Skin epidermis (tissue), 12 donors: ENCODE data around the gene COL23A1.

Experiments used
- H3K27ac ChIP-seq, 21 experiments: fragments of 200-600 bp; sonication (generic) in 11 of 21; one replicate each; pipeline ENCODE4 v1.5.0; 2020; ENCODE audit warnings: mild to moderate bottlenecking in 3 of 21, inconsistent platforms in 2 of 21, moderate library complexity in 2 of 21
- H3K4me3 ChIP-seq, 7 experiments: fragments of 200-600 bp; sonication (generic) in 2 of 7; one replicate each; pipeline ENCODE4 v1.5.0; 2020; ENCODE audit warnings: inconsistent platforms in 2 of 7, mild to moderate bottlenecking in 2 of 7, moderate library complexity in 1 of 7

COL23A1 gene

GRCh38 chr5:178341851-178342140, 248.4 kb downstream of the COL23A1 start:
- no peak overlapping the region for H3K27ac ChIP-seq
- no peak overlapping the region for H3K4me3 ChIP-seq

- Histone ChIP-seq H3K4me3 (no peak overlapping the region), H3K27ac (no peak overlapping the region)
Observed at GRCh38 chr5:178341091-178341850, 248.9 kb downstream of the COL23A1 start.

DNA sequence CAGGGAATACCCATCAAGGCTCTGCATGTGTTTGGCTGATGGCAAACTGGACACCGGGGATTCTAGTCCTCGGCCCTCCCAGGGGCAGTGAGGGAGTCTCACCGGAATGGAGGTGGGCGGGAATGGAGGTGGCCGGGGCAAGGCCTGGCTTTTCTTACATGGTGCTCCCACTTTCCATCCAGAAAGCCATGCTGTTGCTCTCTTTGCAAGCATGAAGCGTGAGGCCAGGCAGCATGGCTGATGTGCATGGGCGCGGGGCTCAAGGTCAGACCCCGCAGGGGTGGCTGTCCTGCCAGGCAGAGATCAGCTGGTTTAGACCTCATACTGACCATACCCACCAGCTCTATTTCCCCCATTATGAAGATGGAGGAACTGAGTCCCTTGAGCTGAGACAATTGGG, 249.6 kb downstream of the COL23A1 start:
- no peak overlapping the region for H3K27ac ChIP-seq
- H3K4me3 ChIP-seq = no peak overlapping the region

DNA sequence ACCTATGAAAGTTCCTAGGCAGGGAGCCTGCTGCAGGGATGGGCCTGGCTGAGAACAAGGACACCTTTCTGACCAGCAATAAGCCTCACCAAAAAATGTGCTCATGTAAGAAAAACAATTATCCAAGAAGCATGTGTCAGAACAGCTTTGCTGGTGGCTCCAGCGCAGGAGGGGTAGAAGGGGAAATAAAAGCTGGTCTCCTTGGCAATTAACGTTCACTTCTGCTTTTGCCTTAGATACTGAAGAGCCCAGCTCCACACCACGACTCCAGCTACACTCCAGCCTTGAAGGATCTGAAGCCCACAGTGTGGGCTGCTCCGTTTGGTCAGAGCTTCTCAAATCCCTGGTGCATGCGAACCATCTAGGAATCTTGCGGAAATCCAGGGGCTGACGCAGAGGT, 250.0 kb downstream of the COL23A1 start:
- no peak overlapping the region for H3K27ac ChIP-seq
- no peak overlapping the region for H3K4me3 ChIP-seq

DNA sequence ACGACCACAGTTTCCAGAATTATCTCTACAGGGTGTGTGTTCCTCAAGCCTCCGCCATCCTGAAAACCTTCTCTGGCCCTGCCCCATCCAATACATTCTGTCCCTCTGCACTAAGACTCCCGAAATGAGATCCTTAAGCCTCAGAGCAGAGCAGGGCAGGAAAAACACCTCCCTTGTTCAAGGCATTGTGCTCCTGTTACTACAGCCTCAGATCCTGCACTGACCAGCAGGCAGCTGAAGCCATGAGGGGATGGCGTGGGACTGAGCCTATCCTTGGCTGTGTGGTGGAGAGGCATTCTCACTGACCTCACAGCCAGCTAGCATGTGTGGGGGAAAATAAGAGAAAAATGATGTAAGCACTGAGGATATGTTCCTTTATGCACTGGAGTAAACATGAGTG, 250.9 kb downstream of the COL23A1 start:
- no peak overlapping the region for H3K4me3 ChIP-seq

DNA sequence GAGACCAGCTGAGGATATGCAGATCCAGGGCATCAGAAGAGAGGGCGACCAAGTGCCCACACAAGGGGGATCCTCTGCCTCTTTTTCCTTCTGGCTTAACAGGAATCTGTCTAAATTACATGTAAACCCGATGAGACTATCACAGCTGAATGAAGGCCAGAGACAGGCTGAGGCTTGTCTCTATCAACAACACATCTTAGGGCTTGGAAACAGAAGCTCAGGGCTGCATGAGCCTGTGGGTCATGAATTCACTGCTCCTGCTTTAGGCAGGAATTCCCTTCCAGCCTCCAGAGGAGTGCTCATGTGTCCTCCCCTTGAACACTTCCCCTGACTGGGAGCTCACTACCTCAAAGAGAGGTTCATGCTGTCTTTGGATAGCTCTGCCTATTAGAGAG, 251.4 kb downstream of the COL23A1 start:
- no peak overlapping the region for H3K27ac ChIP-seq
- H3K4me3 ChIP-seq = no peak overlapping the region

More for the DNA sequence above, 250.9 kb downstream of the COL23A1 start:
- no peak overlapping the region for H3K27ac ChIP-seq

- Histone ChIP-seq H3K27ac (no peak overlapping the region), H3K4me3 (no peak overlapping the region)
Observed at GRCh38 chr5:178338126-178338749, 252.0 kb downstream of the COL23A1 start.

GRCh38 chr5:178337334-178337741, 252.9 kb downstream of the COL23A1 start:
- no peak overlapping the region for H3K4me3 ChIP-seq
- H3K27ac ChIP-seq = no peak overlapping the region

GRCh38 chr5:178336889-178337288, 253.3 kb downstream of the COL23A1 start:
- no peak overlapping the region for H3K4me3 ChIP-seq
- no peak overlapping the region for H3K27ac ChIP-seq

DNA sequence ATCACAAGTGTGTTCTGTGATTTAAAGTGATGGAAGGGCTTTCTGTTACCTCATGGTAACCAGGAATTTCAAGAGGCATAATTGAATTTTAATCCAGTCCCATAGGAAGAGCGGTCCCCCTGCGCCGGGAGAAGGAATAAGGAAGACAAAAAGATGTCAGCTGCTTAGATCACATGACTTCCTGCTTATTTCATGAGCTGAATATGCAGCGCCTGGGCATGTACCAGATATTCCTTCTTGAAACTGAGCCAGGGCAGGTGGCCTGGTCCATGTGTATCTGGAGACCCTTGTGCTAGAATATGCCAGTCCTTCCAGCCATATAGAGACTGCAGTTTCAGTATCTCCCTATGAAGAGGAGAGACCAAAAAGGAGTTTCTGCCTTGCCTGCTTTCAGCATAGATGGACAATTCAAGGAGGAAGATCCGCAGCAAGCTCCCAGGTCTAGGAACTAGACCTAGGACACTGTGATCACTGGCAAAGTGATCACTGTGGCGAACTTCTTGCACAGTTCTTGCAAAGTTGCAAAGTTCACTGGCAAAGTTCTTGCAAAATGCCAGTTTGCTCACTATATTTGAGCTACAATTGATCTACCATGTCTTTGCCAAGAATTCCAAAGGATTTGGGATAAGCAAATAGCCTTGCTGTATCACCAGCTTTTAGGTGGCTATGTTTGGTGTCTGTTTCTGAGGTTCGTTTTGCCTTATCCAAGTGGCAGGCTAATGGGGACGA, 254.7 kb downstream of the COL23A1 start:
- H3K27ac ChIP-seq = no peak overlapping the region
- no peak overlapping the region for H3K4me3 ChIP-seq

DNA sequence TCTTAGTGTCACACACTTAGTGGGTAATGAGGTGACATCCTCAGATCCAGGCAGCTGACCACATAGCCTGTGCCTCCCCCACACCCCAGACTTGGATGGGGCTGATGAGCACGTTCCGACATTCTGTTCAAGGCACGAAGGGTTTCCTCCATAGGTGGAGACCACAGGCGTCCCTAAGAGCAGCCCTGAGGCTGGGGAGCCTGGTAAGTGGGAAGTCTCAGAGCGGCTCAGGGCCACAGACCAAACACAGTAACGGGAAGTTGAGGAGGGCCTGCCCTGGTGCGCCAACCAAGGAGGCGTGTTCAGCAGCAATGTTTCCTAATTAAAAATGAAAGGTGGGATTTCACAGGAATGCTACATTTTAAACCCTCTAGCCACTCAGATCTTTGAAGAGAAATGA, 255.3 kb downstream of the COL23A1 start:
- Histone ChIP-seq H3K27ac (no peak overlapping the region), H3K4me3 (no peak overlapping the region)

DNA sequence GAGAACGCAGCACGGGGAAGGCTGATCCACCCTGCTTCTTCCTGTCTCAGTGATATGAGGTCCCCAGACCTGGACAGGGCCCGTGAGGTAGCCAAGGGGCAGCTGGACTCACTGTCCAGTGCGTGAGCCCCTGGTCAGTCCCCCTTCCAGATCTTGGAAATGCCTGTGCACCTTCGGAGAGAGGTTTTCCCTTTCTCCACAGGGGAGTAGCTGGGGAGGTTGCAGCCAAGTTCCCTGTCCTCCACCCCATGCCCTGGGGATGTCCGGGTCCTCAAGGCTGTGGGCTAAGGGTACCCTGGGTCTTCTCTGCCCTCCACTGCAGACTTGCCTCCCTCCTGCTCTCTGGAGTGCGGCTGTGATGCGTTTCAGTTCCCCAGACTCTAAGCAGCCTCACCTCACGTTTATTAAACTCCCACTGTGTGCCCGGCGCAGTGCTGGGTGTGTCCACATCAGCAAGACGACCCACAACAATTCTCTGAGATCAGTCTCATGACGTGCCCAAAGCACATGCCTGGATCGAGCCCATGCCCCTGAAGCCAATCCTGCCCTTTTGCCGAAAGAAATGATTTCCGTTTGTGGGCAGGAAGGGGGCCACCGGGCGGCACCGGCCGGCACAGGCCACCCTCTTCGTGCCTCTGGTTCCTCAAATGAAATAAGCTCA, 256.2 kb downstream of the COL23A1 start:
- no peak overlapping the region for H3K4me3 ChIP-seq
- peak overlapping the region in 1 of 21 experiments; percentile 1 for H3K27ac ChIP-seq

- Histone ChIP-seq H3K4me3 (no peak overlapping the region), H3K27ac (peak overlapping the region in 2 of 21 experiments; percentile 2 to 13)
Observed at GRCh38 chr5:178332210-178332641, 258.0 kb downstream of the COL23A1 start.

DNA sequence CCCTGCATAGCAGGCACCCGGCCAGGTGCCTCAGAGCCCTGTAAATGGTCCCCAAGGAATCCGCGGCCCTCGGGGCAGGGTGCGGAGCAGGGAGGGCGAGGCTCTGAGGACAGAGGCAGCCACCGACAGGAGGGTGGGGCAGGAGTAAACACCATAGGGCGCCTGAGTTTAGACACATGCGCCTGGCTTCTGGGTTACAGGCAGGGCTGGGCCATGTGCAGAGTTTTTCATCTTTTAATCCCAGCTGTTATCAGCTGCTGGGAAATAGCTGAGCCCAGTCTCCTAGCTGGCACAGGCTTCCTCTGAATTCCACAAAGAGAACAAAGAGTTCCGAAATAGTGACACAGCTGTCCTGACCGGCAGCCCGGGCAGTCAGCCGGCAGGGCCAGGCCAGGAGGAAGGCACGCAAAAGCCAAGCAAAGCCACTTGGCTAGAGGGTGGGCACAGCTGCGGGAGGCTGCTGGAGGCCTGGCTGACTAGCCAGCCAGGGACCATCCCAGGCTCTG, 258.6 kb downstream of the COL23A1 start:
- Histone ChIP-seq H3K4me3 (no peak overlapping the region), H3K27ac (peak overlapping the region in 5 of 21 experiments; percentile 2 to 57 (median 45))

DNA sequence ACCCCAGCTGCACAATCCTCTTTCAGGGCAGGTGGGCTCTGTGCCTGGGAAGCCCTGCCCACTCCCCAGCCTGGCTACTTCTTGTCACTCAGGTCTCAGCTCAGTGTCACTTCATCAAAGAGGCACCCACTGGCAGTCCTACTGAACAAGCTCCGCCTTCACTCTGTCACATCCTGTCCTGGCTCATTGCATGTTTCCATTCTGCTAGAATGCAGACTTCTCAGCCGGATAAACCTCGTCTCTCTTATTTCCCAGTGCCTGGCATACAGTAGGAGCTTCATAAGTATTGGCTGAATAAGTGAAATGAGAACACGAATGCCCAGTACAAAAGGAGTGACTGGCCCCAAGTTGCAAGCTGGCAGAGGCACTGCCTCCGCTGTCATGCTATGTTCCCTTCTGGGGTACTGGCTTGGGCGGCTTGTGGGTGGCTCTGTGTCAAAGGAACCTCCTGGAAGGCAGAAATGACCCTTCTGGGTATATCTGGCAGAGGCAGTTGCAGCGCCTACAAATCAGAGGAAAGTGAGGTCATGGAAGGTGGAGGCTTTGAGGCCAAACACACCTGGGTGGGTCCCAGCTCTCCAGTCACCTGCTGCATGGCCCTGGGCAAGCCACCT, 259.3 kb downstream of the COL23A1 start:
- Histone ChIP-seq H3K27ac (peak overlapping the region in 4 of 21 experiments; percentile 13 to 57 (median 48)), H3K4me3 (no peak overlapping the region)

DNA sequence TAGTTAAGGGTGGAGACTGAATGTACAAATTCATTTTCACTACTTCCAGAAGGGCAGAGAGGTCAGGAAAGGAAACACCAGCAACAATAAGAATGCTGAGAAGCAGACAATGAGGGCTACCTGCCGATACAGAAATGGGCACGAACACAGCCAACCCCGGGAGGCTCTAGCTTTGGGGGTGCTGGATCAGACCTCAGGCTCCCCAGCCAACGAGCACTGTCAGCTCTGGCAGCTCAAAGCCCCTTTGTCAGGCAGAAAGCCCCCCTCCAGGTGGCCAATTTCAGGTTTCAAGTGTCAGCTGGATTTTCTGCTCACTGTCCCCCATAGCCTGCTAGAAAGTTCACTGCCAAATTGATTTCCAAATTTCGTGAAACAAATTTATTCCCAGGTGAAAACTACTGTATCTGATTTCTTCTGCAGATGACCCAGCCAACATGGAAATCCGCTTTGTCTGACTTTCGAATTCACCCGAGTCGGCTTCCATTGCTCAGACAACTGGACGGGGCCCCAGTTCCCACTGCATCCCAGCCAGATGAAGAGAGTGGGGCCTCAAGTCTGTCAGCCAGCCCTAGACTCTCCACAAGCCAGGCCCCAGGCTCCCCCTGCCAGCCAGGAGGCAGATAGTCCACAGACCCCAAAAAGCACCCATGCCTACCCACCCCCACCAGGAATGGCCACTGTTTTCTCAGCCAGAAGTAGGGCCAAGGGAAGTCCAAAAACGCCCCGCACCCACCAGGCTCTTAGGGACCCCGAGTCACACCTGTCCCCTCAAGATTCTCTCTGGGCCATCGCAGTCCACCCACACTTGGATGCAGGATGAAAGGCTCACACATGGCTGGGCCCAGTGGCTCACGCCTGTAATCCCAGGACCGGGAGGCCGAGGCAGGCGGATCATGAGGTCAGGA, 261.1 kb downstream of the COL23A1 start:
- no peak overlapping the region for H3K27ac ChIP-seq
- H3K4me3 ChIP-seq = no peak overlapping the region

- no peak overlapping the region for H3K27ac ChIP-seq
- no peak overlapping the region for H3K4me3 ChIP-seq
Observed at GRCh38 chr5:178327931-178328711, 262.1 kb downstream of the COL23A1 start.

DNA sequence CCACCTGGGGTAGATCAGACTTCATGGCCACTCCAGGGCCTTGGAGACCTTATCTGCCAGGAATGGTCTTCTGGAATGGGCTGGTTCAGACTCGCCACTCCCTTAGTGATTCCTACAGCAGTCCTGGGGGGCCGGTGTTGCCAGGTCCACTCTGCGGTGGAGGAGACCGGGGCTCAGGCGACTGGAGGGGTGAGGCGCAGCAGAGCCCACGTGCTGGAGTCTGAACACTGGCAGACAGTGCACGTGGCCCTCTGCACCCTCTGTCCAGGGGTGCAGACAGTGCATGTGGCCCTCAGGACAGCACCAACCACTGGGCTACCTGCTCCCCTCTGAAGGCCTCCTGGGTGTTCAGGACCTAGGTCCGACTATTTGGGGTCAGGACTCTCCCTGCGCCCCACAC, 262.7 kb downstream of the COL23A1 start:
- H3K27ac ChIP-seq = no peak overlapping the region
- H3K4me3 ChIP-seq = no peak overlapping the region
